GM13977 (cell line): ENCODE measurements around the gene NTN4.
"Not testable (repeated sequence)": the region's sequence is repeated elsewhere in the genome, so short reads cannot be mapped to it uniquely, and the experiment has no call there.

ENCODE experiments used
- DNase-seq: peaks from one replicate; pipeline ENCODE4 v3.0.0; 2012; ENCODE audit warnings: low spot score
- in situ Hi-C: fragments of 300-500 bp; cut with MboI; formaldehyde crosslinking; loops from one replicate; pipeline ENCODE4 v1.12.0; 2022; ENCODE audit warnings: low sequenced_read_pairs, low pct_unique_long_range_greater_than_20kb, mixed read lengths, inconsistent platforms; ENCODE audit not compliant: unreplicated experiment
- TF ChIP-seq, protein P1 (sequence below): IDR thresholded peaks from 2 replicates; pipeline ENCODE4 v1.5.1; 2012; ENCODE audit warnings: mild to moderate bottlenecking, control low read depth; ENCODE audit not compliant: insufficient read depth; ENCODE audit errors: extremely low read depth, missing control alignments

NTN4 gene

DNA sequence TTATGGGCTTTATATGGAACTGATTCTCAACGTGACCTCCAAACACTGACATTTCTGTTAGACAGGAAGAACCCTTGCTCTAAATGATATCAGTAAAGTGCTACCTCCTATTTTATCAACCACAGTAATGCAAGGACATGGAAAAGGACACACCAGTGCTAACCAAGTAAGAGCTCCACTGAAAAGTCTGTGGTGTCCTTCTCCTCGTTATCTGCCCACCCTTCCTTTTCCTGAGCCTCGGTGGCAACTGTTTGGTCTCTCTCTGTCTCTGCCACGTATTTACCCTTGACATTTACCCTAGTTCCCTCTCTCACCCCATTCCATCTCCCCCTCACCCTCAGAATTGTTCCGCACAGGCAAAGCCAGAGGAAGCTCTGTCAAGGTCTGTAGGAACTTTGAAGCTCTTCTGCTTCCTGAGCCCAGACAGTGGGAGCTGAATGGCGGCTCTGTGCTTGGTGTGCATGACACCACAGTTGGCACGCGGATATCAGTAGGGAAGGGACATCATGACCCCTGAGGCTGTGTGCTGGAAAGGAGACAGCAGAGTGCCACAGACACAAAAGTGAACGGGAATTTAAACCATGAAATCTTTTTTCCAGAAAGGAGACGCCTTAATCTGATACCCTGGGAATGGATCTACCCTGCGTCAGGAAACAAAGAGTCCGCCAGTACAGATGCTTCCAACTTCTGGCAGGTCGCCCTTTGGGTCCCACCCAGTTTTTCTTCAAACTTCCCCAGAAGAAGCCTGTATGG is 50.8 kb downstream of the NTN4 start:
- no peak for DNase-seq
- in situ Hi-C loops: no loop called here
- TF ChIP-seq, protein P1, sequence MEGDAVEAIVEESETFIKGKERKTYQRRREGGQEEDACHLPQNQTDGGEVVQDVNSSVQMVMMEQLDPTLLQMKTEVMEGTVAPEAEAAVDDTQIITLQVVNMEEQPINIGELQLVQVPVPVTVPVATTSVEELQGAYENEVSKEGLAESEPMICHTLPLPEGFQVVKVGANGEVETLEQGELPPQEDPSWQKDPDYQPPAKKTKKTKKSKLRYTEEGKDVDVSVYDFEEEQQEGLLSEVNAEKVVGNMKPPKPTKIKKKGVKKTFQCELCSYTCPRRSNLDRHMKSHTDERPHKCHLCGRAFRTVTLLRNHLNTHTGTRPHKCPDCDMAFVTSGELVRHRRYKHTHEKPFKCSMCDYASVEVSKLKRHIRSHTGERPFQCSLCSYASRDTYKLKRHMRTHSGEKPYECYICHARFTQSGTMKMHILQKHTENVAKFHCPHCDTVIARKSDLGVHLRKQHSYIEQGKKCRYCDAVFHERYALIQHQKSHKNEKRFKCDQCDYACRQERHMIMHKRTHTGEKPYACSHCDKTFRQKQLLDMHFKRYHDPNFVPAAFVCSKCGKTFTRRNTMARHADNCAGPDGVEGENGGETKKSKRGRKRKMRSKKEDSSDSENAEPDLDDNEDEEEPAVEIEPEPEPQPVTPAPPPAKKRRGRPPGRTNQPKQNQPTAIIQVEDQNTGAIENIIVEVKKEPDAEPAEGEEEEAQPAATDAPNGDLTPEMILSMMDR: no peak

DNA sequence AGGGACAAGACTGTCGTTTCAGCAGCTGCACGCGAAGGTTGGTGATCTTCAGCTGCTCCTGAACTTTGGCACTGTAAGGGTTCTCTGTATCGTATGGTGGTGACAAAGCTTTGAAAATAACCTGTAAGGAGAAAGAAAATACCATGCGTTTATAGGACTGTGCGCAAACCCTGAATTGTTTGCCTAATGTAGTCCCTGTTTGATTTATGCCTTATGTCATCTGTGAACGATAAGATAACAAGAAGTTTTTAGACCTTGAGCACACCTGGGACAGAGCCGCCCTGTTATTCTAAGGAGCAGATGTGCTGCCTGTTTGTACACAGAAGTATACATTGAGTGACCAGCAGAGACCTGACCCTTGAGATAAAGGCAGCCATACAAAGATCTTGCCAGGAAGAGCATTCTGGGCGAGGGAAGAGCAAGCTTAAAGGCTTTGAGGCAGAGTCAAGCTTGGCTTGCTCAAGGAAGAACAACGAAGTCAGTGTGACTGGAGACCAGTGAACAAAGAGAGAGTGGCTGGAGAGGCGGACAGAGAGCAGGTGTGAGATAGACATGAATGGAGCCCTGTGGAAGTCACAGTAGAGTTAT is 52.4 kb downstream of the NTN4 start:
- TF ChIP-seq, protein P1: no peak
- no peak for DNase-seq
- in situ Hi-C loops: no loop called here

DNA sequence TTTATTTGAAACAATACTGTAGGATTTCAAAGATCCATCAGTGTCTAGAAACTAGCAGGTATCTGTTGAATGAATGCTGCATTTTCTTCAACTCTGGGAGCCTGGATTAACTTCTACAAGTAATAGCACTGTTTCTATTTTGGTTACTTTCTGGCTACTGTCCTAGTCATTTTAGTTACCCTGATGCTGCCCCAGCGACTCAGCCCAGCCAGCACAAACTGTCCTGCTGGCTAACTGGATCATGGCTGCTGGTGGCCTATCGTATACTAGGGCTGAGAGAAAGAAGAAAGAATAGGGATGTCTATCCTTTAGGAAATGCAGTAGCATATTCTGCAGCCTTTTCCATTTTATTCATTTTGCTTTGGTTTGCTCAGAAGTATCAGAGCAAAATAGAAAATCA is 53.9 kb downstream of the NTN4 start:
- in situ Hi-C loops: no loop called here
- TF ChIP-seq, protein P1: no peak
- DNase-seq: no peak

DNA sequence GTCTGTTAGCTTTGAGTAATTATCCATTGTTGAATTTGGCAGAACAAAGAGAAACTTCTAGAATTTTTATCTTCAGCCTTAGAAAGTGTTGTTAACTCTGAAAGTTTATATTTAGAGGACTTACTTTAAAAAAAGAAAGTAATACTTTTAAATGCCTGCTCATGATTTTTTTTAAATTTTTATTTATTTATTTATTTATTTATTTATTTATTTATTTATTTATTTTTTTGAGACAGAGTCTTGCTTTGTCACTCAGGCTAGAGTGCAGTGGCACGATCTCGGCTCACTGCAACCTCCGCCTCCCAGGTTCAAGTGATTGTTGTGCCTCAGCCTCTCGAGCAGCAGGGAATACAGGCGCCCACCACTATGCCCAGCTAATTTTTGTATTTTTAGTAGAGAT is 54.8 kb downstream of the NTN4 start:
- DNase-seq, in situ Hi-C loops: not testable (repeated sequence)

DNA sequence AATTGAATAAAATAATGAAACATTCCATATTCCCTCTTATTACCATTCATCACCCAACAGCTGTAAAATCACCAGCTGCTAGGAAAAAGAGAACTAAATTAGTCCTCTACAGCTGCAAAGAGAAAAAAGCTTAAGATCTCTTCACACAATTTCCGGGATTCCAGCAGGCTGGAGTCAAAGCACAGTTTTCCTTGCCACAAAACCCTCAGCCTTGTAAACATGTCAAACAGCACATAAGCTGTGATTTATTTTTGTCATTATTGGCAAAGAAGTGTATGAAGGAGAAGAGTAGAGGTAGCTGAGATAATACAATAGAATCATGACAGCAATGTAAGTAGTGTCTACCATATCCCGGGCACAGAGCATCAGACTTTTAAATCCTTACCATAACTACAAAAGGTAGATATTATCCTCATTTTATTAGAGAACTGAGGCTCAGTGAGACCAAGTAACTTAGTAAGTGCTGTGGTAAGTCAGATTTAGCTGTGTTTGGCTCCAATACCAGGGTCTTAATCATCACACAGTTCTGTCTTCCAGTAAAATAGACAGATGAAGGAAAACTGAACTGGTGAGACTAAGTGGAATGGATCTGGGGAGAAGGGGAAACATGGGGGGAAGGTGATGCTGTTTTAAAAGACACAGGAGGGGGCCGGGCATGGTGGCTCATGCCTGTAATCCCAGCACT is 57.3 kb downstream of the NTN4 start:
- in situ Hi-C loops: no loop called here
- DNase-seq: no peak

DNA sequence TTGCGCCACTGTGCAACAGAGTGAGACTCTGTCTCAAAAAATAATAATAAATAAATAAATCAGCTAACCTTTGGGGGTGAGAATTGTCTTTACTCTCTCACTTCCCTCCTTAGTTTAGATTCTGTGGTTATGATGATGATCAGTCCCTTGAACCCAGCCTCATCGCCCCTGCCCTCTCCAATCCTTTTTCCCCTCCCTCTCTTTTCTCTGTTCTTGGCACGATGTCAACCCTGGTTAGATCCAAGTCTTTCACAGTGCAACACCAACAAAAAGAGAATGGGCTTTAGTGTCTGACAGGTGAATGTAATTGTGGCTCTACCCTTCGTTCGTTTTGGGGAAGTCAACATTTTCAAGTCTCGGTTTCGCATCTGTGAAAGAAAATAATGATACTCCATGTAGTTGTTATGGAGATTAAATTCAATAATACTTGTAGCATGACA is 59.0 kb downstream of the NTN4 start:
- DNase-seq: peak; percentile 12
- TF ChIP-seq, protein P1: no peak
- in situ Hi-C loops: no loop called here

More for the DNA sequence above, 57.3 kb downstream of the NTN4 start:
- TF ChIP-seq, protein P1: no peak

DNA sequence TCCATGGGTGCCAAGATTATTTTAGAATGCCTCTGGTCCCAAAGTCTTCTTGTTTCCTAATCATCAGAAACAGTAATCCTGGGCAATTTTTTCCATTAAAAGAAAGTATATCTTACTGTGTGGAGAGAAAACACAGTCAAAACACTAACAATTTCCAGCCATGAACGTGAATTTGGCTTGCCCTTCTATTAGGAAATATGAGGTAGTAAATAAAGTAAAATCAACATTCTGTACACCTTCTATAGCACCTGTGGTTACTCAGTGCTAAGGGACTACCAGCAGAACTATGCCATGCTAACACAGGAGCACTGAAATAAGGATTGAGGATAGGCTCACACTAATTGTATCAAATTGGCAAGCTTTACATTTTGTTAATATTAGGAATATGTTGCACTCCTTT is 60.1 kb downstream of the NTN4 start:
- no peak for DNase-seq
- TF ChIP-seq, protein P1: no peak
- in situ Hi-C loops: no loop called here
